Hair follicle dermal papilla cell (primary cell): Measurements from ENCODE around the gene SLC25A1. TPM values are rescaled to one million over a fixed set of nuclear protein-coding genes. Genes with fewer than 3 reads are reported as not detected.

ENCODE experiments used
- total RNA-seq: library from RNA; depleted of rRNA; stranded (reverse); fragments of >200 nt; gene quantifications from 2 replicates; pipeline ENCODE4 v1.2.3, GENCODE V29; 2012

The SLC25A1 gene
- 136 and 177 TPM in 2 replicates for total RNA-seq

DNA sequence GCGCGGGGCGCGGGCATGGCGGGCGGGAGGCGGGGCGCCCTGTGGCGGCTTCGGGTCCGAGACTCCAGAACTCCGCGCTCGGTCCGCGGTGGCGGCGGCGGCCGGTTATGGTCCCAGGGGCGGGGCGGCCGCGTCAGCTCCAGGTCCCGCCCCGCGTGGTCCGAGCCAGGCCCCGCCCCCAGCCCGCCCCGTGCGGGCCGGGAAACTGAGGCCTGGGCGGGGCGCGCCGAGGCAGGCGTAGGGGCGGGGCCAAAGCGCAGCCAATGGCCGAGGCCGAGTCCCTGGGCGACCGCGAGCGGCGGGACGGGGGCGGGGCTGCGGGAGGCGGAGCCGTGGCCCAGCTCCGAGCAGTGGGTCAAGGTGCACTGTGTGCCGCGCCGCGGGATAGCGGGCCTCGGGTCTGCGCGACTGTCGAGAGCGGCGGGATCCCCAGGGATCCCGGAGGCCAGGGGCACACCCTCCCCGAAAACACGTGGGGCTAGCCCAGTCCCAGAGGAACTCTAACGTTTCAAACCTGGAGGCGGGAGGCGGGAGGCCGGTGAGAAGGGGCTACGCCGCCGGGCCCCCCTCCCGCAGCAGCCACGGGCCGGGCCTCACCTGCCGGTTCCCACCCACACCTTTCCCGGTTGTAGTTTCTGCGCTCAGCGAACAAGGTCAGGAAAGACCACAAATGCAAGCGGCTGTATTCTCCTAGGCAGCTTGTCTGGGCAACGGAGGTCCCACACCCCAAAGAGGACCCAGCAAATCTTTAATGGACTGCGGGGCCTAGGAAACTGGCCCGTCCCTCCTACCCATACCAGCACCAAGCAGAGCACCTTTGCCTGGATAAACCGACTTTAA lies at the start of gene SLC25A1:
SLC25A1 (minus strand) TSS at position 80 of the 840 bp plus-strand sequence; CDS start at position 17, 63 bp downstream.

DNA sequence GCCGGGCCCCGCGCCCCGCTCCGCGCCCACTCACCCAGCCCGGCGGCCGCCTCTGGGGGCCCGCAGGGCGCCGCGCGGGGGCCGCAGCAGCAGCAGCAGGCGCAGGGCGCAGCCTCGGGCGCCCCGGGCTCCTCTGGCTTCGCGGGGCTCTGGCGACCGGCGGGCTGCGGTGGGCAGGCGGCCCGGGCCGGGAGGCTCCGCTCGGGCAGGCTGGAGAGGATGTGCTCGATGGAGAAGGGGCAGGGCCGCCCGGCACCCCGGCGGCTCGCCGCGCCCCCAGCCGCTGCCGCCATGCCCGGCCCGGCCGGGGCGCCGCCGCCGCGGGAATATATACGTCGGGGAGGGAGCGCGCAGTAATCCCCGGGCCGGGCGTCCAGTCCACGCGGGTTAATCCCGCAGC lies 28.5 kb downstream of the SLC25A1 start, which contains the start of gene GSC2:
GSC2 (minus strand) TSS at position 302 of the 400 bp plus-strand sequence; CDS start at position 293, 9 bp downstream.

DNA sequence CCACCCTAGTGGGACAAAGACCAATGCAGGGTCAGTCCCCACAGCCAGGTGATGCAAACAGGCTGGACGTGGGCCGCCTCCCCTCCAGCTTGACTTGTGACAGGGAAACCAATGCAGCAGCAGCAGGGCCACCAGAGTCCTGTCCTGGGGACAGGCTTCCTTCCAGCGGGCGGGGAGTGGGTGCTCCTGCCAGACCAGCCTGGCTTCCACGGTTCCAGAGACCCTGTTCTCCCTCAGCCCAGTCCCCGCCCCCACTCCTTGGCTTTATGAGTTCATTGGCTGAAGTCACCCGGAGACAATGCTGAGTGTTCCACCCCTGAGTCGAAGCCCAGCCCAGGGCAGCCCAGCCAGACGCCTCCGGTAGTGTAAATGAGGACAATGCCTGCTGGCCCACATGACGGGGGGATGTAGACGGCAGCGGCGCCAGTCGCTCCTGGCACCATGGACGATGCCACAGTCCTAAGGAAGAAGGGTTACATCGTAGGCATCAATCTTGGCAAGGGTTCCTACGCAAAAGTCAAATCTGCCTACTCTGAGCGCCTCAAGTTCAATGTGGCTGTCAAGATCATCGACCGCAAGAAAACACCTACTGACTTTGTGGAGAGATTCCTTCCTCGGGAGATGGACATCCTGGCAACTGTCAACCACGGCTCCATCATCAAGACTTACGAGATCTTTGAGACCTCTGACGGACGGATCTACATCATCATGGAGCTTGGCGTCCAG lies 47.4 kb downstream of the SLC25A1 start, which contains the start of gene TSSK2:
TSSK2 (plus strand) TSS at position 350 of the 726 bp plus-strand sequence; CDS start at position 442, 92 bp downstream.

Other genes starting within 250 kb of the SLC25A1 start
- under 0.01 and 0.24 TPM in 2 replicates for gene PRODH, start 242.4 kb downstream of the SLC25A1 start, total RNA-seq
- gene DGCR2, start 56.3 kb downstream of the SLC25A1 start, total RNA-seq, result 55.7 and 63.8 TPM in 2 replicates
- not detected in 2 replicates for gene TSSK2, start 47.4 kb downstream of the SLC25A1 start, total RNA-seq
- 14.2 and 18.3 TPM in 2 replicates for gene ESS2, start 34.1 kb downstream of the SLC25A1 start, total RNA-seq
- gene GSC2, start 28.4 kb downstream of the SLC25A1 start, total RNA-seq, result not detected in 2 replicates
- 7.5 and 8.6 TPM in 2 replicates for gene CLTCL1, start 113.0 kb upstream of the SLC25A1 start, total RNA-seq